Mesenchymal stem cell (in vitro differentiated cells and primary cell): ENCODE measurements around the gene FRZB. TPM values are rescaled to one million over a fixed set of nuclear protein-coding genes. Genes with fewer than 3 reads are reported as not detected.

Experiments
- DNase-seq: peaks from one replicate; pipeline ENCODE4 v3.0.0-alpha.2; 2013
- H2AFZ ChIP-seq: one replicate; pipeline ENCODE4 v1.6.1; 2013; ENCODE audit warnings: low read depth, mild to moderate bottlenecking, control low read depth, inconsistent platforms, low read length, moderate library complexity
- H2AK5ac ChIP-seq: 2 replicates; pipeline ENCODE4 v1.6.1; 2013; ENCODE audit warnings: low read length, moderate library complexity, mild to moderate bottlenecking, inconsistent platforms; ENCODE audit not compliant: severe bottlenecking
- H2BK120ac ChIP-seq: one replicate; pipeline ENCODE4 v1.6.1; 2013; ENCODE audit warnings: low read depth, mild to moderate bottlenecking, inconsistent platforms, low read length, moderate library complexity
- H2BK12ac ChIP-seq, 2 experiments: one replicate each; pipeline ENCODE4 v1.6.1; 2013; ENCODE audit warnings: inconsistent platforms in 2 of 2, low read length in 2 of 2, mild to moderate bottlenecking in 2 of 2, moderate library complexity in 2 of 2, control low read depth in 1 of 2
- H2BK15ac ChIP-seq: one replicate; pipeline ENCODE4 v1.6.1; 2013; ENCODE audit warnings: mild to moderate bottlenecking, low read depth, inconsistent platforms; ENCODE audit not compliant: poor library complexity, severe bottlenecking
- H2BK5ac ChIP-seq: 2 replicates; pipeline ENCODE4 v1.6.1; 2013; ENCODE audit warnings: low read depth, mild to moderate bottlenecking, low read length, control low read depth, inconsistent platforms; ENCODE audit not compliant: poor library complexity, severe bottlenecking
- H3K14ac ChIP-seq, 2 experiments: one replicate each; pipeline ENCODE4 v1.6.1; 2013; ENCODE audit warnings: inconsistent platforms in 2 of 2, low read length in 2 of 2, control low read depth in 1 of 2, mild to moderate bottlenecking in 1 of 2, moderate library complexity in 1 of 2
- H3K18ac ChIP-seq, 2 experiments: one replicate each; pipeline ENCODE4 v1.6.1; 2013; ENCODE audit warnings: inconsistent platforms in 2 of 2, low read length in 2 of 2, control low read depth in 1 of 2, low read depth in 1 of 2, mild to moderate bottlenecking in 1 of 2
- H3K23ac ChIP-seq, 2 experiments: one replicate each; pipeline ENCODE4 v1.6.1; 2013; ENCODE audit warnings: inconsistent platforms in 2 of 2, low read length in 2 of 2, mild to moderate bottlenecking in 2 of 2, moderate library complexity in 2 of 2, control low read depth in 1 of 2
- H3K27ac ChIP-seq: 2 replicates; pipeline ENCODE4 v1.5.1; 2013; ENCODE audit warnings: mild to moderate bottlenecking, moderate library complexity, low read length, control low read depth, inconsistent platforms; ENCODE audit not compliant: poor library complexity, severe bottlenecking
- H3K27me3 ChIP-seq, 2 experiments: 2 replicates each; pipeline versions ENCODE4 v1.6.1 to v1.7.0; 2013; ENCODE audit warnings: low read length in 2 of 2, mild to moderate bottlenecking in 2 of 2, moderate library complexity in 2 of 2, control low read depth in 1 of 2, inconsistent platforms in 1 of 2; ENCODE audit not compliant: control insufficient read depth in 1 of 2, insufficient read depth in 1 of 2
- H3K36me3 ChIP-seq, 2 experiments: 2 replicates each; pipeline versions ENCODE4 v1.6.1 to v1.7.0; 2013; ENCODE audit warnings: low read length in 2 of 2, control low read depth in 1 of 2, inconsistent platforms in 1 of 2, low read depth in 1 of 2, mild to moderate bottlenecking in 1 of 2; ENCODE audit not compliant: insufficient read depth in 2 of 2, control insufficient read depth in 1 of 2
- H3K4ac ChIP-seq, 2 experiments: one replicate each; pipeline ENCODE4 v1.6.1; 2013; ENCODE audit warnings: inconsistent platforms in 2 of 2, low read length in 2 of 2, mild to moderate bottlenecking in 2 of 2, moderate library complexity in 2 of 2, control low read depth in 1 of 2, low read depth in 1 of 2
- H3K4me1 ChIP-seq: 2 replicates; pipeline ENCODE4 v1.6.1; 2013; ENCODE audit warnings: low read depth, low read length, control low read depth; ENCODE audit not compliant: control insufficient read depth, insufficient read depth
- H3K4me2 ChIP-seq: 2 replicates; pipeline ENCODE4 v1.6.1; 2013; ENCODE audit warnings: low read length, mild to moderate bottlenecking, inconsistent platforms; ENCODE audit not compliant: poor library complexity, severe bottlenecking
- H3K4me3 ChIP-seq, 2 experiments: 2 replicates each; pipeline versions ENCODE4 v1.5.1 to v1.7.0; 2013; ENCODE audit warnings: low read length in 2 of 2, mild to moderate bottlenecking in 2 of 2, control low read depth in 1 of 2, low read depth in 1 of 2; ENCODE audit not compliant: insufficient read depth in 1 of 2
- H3K79me1 ChIP-seq: replicated peaks from 2 replicates; pipeline ENCODE4 v1.6.1; 2013; ENCODE audit warnings: mild to moderate bottlenecking, control low read depth, low read length, inconsistent platforms; ENCODE audit not compliant: poor library complexity, severe bottlenecking
- H3K9ac ChIP-seq: 2 replicates; pipeline ENCODE4 v1.7.0; 2013; ENCODE audit warnings: mild to moderate bottlenecking, low read length, moderate library complexity
- H3K9me3 ChIP-seq: 2 replicates; pipeline ENCODE4 v1.7.0; 2013; ENCODE audit warnings: mild to moderate bottlenecking, low read length; ENCODE audit not compliant: control insufficient read depth
- H4K8ac ChIP-seq: one replicate; pipeline ENCODE4 v1.6.1; 2013; ENCODE audit warnings: inconsistent platforms, mild to moderate bottlenecking, low read length, moderate library complexity
- H4K91ac ChIP-seq: one replicate; pipeline ENCODE4 v1.6.1; 2013; ENCODE audit warnings: mild to moderate bottlenecking, low read length, inconsistent platforms
- WGBS: methylation state at CpG from one replicate; pipeline ENCODE4 v1.1.7; 2013; ENCODE audit warnings: mixed read lengths; 5-methylcytosine and 5-hydroxymethylcytosine counted together
- small RNA-seq: library from polyadenylated mRNA; stranded (forward); fragments of <200 nt; extraction: miRNeasy Mini kit (QIAGEN cat#:217004); gene quantifications from one replicate; pipeline ENCODE3, GENCODE V24; 2013; ENCODE audit warnings: low read depth

FRZB gene

GRCh38 chr2:182784058-182784706 lies 82.3 kb downstream of the FRZB start:
- Histone ChIP-seq H3K27ac (no peak overlapping the region), H2BK5ac (no peak overlapping the region), H3K4me2 (no peak overlapping the region), H3K79me1 (no peaks in the 10 kb centered on the region), H3K4me3 (no peak overlapping the region), H3K27me3 (no peaks in the 10 kb centered on the region), H3K9me3 (no peaks in the 10 kb centered on the region), H3K4me1 (no peaks in the 10 kb centered on the region), H3K36me3 (peaks cover 4 to 19% of the 10 kb centered on the region in 2 experiments), H3K9ac (no peak overlapping the region), H3K14ac (no peak overlapping the region), H2AK5ac (no peak overlapping the region), H4K8ac (no peak overlapping the region), H4K91ac (no peak overlapping the region), H3K4ac (no peak overlapping the region), H2AFZ (no peak overlapping the region), H2BK120ac (no peak overlapping the region), H3K18ac (no peak overlapping the region), H2BK15ac (no peak overlapping the region), H3K23ac (no peak overlapping the region), H2BK12ac (no peak overlapping the region)
- no peak for DNase-seq
- 100% methylated on average over 3 of the region's 4 CpGs for WGBS

Small RNA genes lying within 50 kb of the gene (small RNA-seq; reads per million reads assigned to genes)
- gene RF00019 (not detected), gene RNU6-1122P (not detected)
